Measurements from ENCODE around the gene OVCA2.
"Not testable (repeated sequence)": the region's sequence is repeated elsewhere in the genome, so short reads cannot be mapped to it uniquely, and the experiment has no call there.

OVCA2 gene

GRCh38 chr17:1999557-2000251 lies 42.1 kb upstream of the OVCA2 start:
- no peak for TF ChIP-seq Cebpa-rat (IDR thresholded peaks at IDR 0.05)
- peak overlapping the region; percentile 77 for H3K4me2 ChIP-seq
- H3K36me3 ChIP-seq = 0 out of 2 replicates have a peak, but pooled peaks cover 2% of the 10 kb centered on the region

GRCh38 chr17:2002767-2003329 lies 39.0 kb upstream of the OVCA2 start:
- Histone ChIP-seq H3K27ac (peak overlapping the region; percentile 63; the same call in 1 of the 2 replicates), H3K4me2 (peak overlapping the region; percentile 66), H3K9ac (peak overlapping the region; percentile 38; the same call in 1 of the 2 replicates), H4K20me1 (0 out of 2 replicates have a peak, but pooled peaks cover 6% of the 10 kb centered on the region), H3K27me3 (no peaks in the 10 kb centered on the region), H3K36me3 (peaks cover 25% of the 10 kb centered on the region; the same call in 1 of the 2 replicates), H3K9me3 (no peaks in the 10 kb centered on the region), H3K4me1 (peaks cover 61% of the 10 kb centered on the region), H3K4me3 (no peak overlapping the region)
- TF ChIP-seq Cebpa-rat (IDR thresholded peaks at IDR 0.05) = no peak

More at GRCh38 chr17:1999557-2000251, 42.1 kb upstream of the OVCA2 start:
- peaks cover 84% of the 10 kb centered on the region for H3K4me1 ChIP-seq
- no peaks in the 10 kb centered on the region for H3K27me3 ChIP-seq
- peak overlapping the region; percentile 49 for H3K27ac ChIP-seq
- H3K9me3 ChIP-seq = no peaks in the 10 kb centered on the region
- H3K9ac ChIP-seq = peak overlapping the region; percentile 11; the same call in 1 of the 2 replicates
- H4K20me1 ChIP-seq = peaks cover 32% of the 10 kb centered on the region
- H3K4me3 ChIP-seq = peak overlapping the region; percentile 12; the same call in 1 of the 2 replicates

- no peak overlapping the region for H3K4me3 ChIP-seq
- H3K9ac ChIP-seq = no peak overlapping the region
- H3K9me3 ChIP-seq = no peaks in the 10 kb centered on the region
- H3K4me1 ChIP-seq = peaks cover 61% of the 10 kb centered on the region
- H3K27ac ChIP-seq = 0 out of 2 replicates have a peak overlapping the region, but pooled peaks have one; percentile 63
- TF ChIP-seq Cebpa-rat (IDR thresholded peaks at IDR 0.05) = no peak
- 0 out of 2 replicates have a peak, but pooled peaks cover 6% of the 10 kb centered on the region for H4K20me1 ChIP-seq
- no peaks in the 10 kb centered on the region for H3K27me3 ChIP-seq
- peaks cover 25% of the 10 kb centered on the region; the same call in 1 of the 2 replicates for H3K36me3 ChIP-seq
- no peak overlapping the region for H3K4me2 ChIP-seq
These were observed 38.3 kb upstream of the OVCA2 start for GRCh38 chr17:2003525-2003924.

GRCh38 chr17:2004435-2004952 lies 37.3 kb upstream of the OVCA2 start:
- Histone ChIP-seq H3K36me3 (peaks cover 25% of the 10 kb centered on the region; the same call in 1 of the 2 replicates), H4K20me1 (0 out of 2 replicates have a peak, but pooled peaks cover 6% of the 10 kb centered on the region), H3K9me3 (no peaks in the 10 kb centered on the region), H3K27ac (peak overlapping the region; percentile 42; the same call in 1 of the 2 replicates), H3K9ac (no peak overlapping the region), H3K4me1 (peaks cover 54% of the 10 kb centered on the region), H3K4me3 (no peak overlapping the region), H3K4me2 (no peak overlapping the region), H3K27me3 (no peaks in the 10 kb centered on the region)
- no peak for TF ChIP-seq Cebpa-rat (IDR thresholded peaks at IDR 0.05)

GRCh38 chr17:2008332-2009126 lies 33.3 kb upstream of the OVCA2 start:
- H3K4me1 ChIP-seq = peaks cover 49% of the 10 kb centered on the region
- 0 out of 2 replicates have a peak, but pooled peaks cover 6% of the 10 kb centered on the region for H4K20me1 ChIP-seq
- H3K9me3 ChIP-seq = no peaks in the 10 kb centered on the region
- no peak overlapping the region for H3K9ac ChIP-seq
- H3K27ac ChIP-seq = no peak overlapping the region
- H3K27me3 ChIP-seq = no peaks in the 10 kb centered on the region
- H3K36me3 ChIP-seq = peaks cover 25% of the 10 kb centered on the region; the same call in 1 of the 2 replicates
- no peak overlapping the region for H3K4me3 ChIP-seq
- no peak overlapping the region for H3K4me2 ChIP-seq
- no peak for TF ChIP-seq Cebpa-rat (IDR thresholded peaks at IDR 0.05)

- H3K9ac ChIP-seq = no peak overlapping the region
- H3K4me2 ChIP-seq = no peak overlapping the region
- no peaks in the 10 kb centered on the region for H3K27me3 ChIP-seq
- no peak overlapping the region for H3K4me3 ChIP-seq
- 0 out of 2 replicates have a peak, but pooled peaks cover under 1% of the 10 kb centered on the region for H4K20me1 ChIP-seq
- no peak for TF ChIP-seq Cebpa-rat (IDR thresholded peaks at IDR 0.05)
- H3K9me3 ChIP-seq = no peaks in the 10 kb centered on the region
- peaks cover 55% of the 10 kb centered on the region for H3K4me1 ChIP-seq
- no peak overlapping the region for H3K27ac ChIP-seq
- peaks cover 27% of the 10 kb centered on the region; the same call in 1 of the 2 replicates for H3K36me3 ChIP-seq
These were observed 32.1 kb upstream of the OVCA2 start for GRCh38 chr17:2009737-2010136.

- H4K20me1 ChIP-seq = peaks cover 4% of the 10 kb centered on the region; the same call in 1 of the 2 replicates
- H3K4me1 ChIP-seq = peaks cover 73% of the 10 kb centered on the region
- H3K36me3 ChIP-seq = peaks cover 15% of the 10 kb centered on the region; the same call in 1 of the 2 replicates
- peak overlapping the region; percentile 66 for H3K4me2 ChIP-seq
- H3K9me3 ChIP-seq = no peaks in the 10 kb centered on the region
- no peak for TF ChIP-seq Cebpa-rat (IDR thresholded peaks at IDR 0.05)
- no peaks in the 10 kb centered on the region for H3K27me3 ChIP-seq
- peak overlapping the region; percentile 22; the same call in 1 of the 2 replicates for H3K4me3 ChIP-seq
- peak overlapping the region; percentile 76 for H3K27ac ChIP-seq
- peak overlapping the region; percentile 48; the same call in 1 of the 2 replicates for H3K9ac ChIP-seq
These were observed 30.1 kb upstream of the OVCA2 start for GRCh38 chr17:2011411-2012371.

GRCh38 chr17:2012499-2012898 lies 29.3 kb upstream of the OVCA2 start:
- Histone ChIP-seq H4K20me1 (peaks cover 12% of the 10 kb centered on the region; the same call in 1 of the 2 replicates), H3K4me3 (peak overlapping the region; percentile 22; the same call in 1 of the 2 replicates), H3K9me3 (no peaks in the 10 kb centered on the region), H3K4me2 (peak overlapping the region; percentile 66), H3K27ac (peak overlapping the region; percentile 76), H3K36me3 (0 out of 2 replicates have a peak, but pooled peaks cover 7% of the 10 kb centered on the region), H3K9ac (peak overlapping the region; percentile 48; the same call in 1 of the 2 replicates), H3K4me1 (peaks cover 81% of the 10 kb centered on the region), H3K27me3 (no peaks in the 10 kb centered on the region)
- TF ChIP-seq Cebpa-rat (IDR thresholded peaks at IDR 0.05) = no peak

GRCh38 chr17:2013220-2013993 lies 28.4 kb upstream of the OVCA2 start:
- H3K4me2 ChIP-seq = peak overlapping the region; percentile 66
- peaks cover 20% of the 10 kb centered on the region for H4K20me1 ChIP-seq
- peaks cover 86% of the 10 kb centered on the region for H3K4me1 ChIP-seq
- not testable (repeated sequence) for H3K36me3 ChIP-seq, H3K9ac ChIP-seq, H3K9me3 ChIP-seq, H3K4me3 ChIP-seq, H3K27me3 ChIP-seq
- H3K27ac ChIP-seq = peak overlapping the region; percentile 76
